CD4-positive, alpha-beta T cell (primary cell): ENCODE results near the gene TSPAN15. TPM values are rescaled to one million over a fixed set of nuclear protein-coding genes. Genes with fewer than 3 reads are reported as not detected.

Experiments used
- ATAC-seq: fragments of 200-7000 bp; cut with Tn5 transposase; one replicate; pipeline ENCODE4 v1.10.0; 2022; ENCODE audit warnings: mild to moderate bottlenecking; ENCODE audit not compliant: poor library complexity
- CTCF ChIA-PET: fragments of 350-600 bp; sonication (Branson Sonifier 250); formaldehyde crosslinking; loops from one replicate; lab custom pipeline; 2021; ENCODE audit warnings: antibody characterized with exemption, inconsistent platforms; lab: Charles Lee
- POLR2A ChIA-PET: fragments of 350-600 bp; sonication (Branson Sonifier 250); formaldehyde crosslinking; loops from one replicate; lab custom pipeline; 2021; ENCODE audit warnings: antibody characterized with exemption, inconsistent platforms; lab: Charles Lee
- DNase-seq, 14 experiments: peaks; one replicate each; pipeline ENCODE4 v3.0.0-alpha.2; 2013 to 2020; ENCODE audit warnings: mixed read lengths in 2 of 14
- H3K27ac ChIP-seq, 2 donors: one replicate each; pipeline versions ENCODE4 v1.5.1 to v1.7.0; 2013; ENCODE audit warnings: low read length in 2 of 2, low read depth in 1 of 2, mild to moderate bottlenecking in 1 of 2
- H3K27me3 ChIP-seq, 2 experiments: 1 replicate in 1 of 2; 2 replicates in 1 of 2; pipeline versions ENCODE4 v1.6.1 to v1.7.0; 2013; ENCODE audit warnings: low read length in 2 of 2, control low read depth in 1 of 2, mild to moderate bottlenecking in 1 of 2, moderate library complexity in 1 of 2; ENCODE audit not compliant: insufficient read depth in 2 of 2, control insufficient read depth in 1 of 2
- H3K36me3 ChIP-seq: one replicate; pipeline ENCODE4 v1.6.1; 2013; ENCODE audit warnings: low read length, control low read depth; ENCODE audit not compliant: insufficient read depth
- H3K4me1 ChIP-seq: one replicate; pipeline ENCODE4 v1.6.1; 2013; ENCODE audit warnings: low read length, control low read depth; ENCODE audit not compliant: insufficient read depth
- H3K4me3 ChIP-seq: one replicate; pipeline ENCODE4 v1.5.1; 2013; ENCODE audit warnings: mild to moderate bottlenecking, low read length, moderate library complexity
- H3K9me3 ChIP-seq, 2 experiments: 1 replicate in 1 of 2; 2 replicates in 1 of 2; pipeline versions ENCODE4 v1.6.1 to v1.7.0; 2013; ENCODE audit warnings: low read length in 2 of 2, mild to moderate bottlenecking in 2 of 2, control low read depth in 1 of 2, moderate library complexity in 1 of 2; ENCODE audit not compliant: control insufficient read depth in 1 of 2, insufficient read depth in 1 of 2
- H3K27ac Mint-ChIP-seq: one replicate; pipeline ENCODE4 v1.8.0; 2020; ENCODE audit warnings: mixed read lengths
- H3K27me3 Mint-ChIP-seq: one replicate; pipeline ENCODE4 v1.8.0; 2021; ENCODE audit warnings: mixed read lengths
- H3K36me3 Mint-ChIP-seq: one replicate; pipeline ENCODE4 v1.8.0; 2021; ENCODE audit warnings: low read depth, mixed read lengths
- H3K4me1 Mint-ChIP-seq: one replicate; pipeline ENCODE4 v1.8.0; 2021; ENCODE audit warnings: low read depth, mixed read lengths
- H3K4me3 Mint-ChIP-seq: one replicate; pipeline ENCODE4 v1.8.0; 2020; ENCODE audit warnings: mild to moderate bottlenecking, mixed read lengths
- H3K9me3 Mint-ChIP-seq: one replicate; pipeline ENCODE4 v1.8.0; 2020; ENCODE audit warnings: mixed read lengths
- intact Hi-C, 2 experiments: fragments of 100-400 bp; cut with DNase I in 1 of 2; cut with micrococcal nuclease in 1 of 2; formaldehyde crosslinking; loops; one replicate each; pipeline versions ENCODE4 v1.15.1 to v1.9.0; 2023 to 2025; cut with DNase I, micrococcal nuclease
- total RNA-seq, 174 experiments: library from RNA in 2 of 174; stranded (reverse) in 2 of 174; gene quantifications; one replicate each; pipeline ENCODE4 v1.2.3 and lab custom pipeline; 2021 to 2026
- TF ChIP-seq, protein P1 (sequence below): fragments of 200-600 bp; IDR thresholded peaks from one replicate; pipeline ENCODE4 v1.8.0; 2022; ENCODE audit warnings: antibody characterized with exemption, mild to moderate bottlenecking

TSPAN15 gene
- total RNA-seq, 2 experiments from 2014 or later: 2.2 to 2.5 TPM

DNA sequence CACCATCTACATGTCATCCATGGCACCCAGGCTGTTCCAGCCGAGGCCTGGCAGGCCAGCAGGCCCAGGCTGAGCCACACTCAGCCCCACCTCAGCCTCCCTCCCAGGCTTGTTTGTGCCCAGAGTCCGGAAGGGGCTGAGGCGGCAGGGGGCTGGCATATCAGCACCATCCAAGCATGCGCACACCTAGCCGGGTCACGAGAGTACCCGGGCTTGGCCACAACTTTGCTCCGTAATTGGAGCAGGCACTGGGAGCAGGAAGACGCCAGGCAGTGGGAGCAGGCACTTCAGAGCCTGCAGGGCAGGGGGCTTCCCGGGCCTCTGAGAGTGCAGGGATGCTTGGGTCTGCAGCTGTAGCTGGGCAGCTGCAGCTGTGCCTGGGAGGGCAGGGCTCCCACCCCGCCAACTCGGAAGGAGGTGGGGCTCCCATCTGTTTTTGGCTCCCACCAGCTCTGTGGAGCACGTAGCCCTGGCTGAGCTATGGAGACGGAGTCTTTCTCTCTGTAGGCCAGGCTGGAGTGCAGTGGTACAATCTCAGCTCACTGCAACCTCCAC lies 15.2 kb upstream of the TSPAN15 start:
- no peaks in the 10 kb centered on the region for H3K4me1 ChIP-seq
- Mint-ChIP-seq H3K4me3 (no peak overlapping the region), H3K9me3 (no peaks in the 10 kb centered on the region), H3K27me3 (peaks cover 17% of the 10 kb centered on the region), H3K4me1 (no peaks in the 10 kb centered on the region), H3K36me3 (no peaks in the 10 kb centered on the region), H3K27ac (no peak overlapping the region)
- peaks cover 0 to 5% of the 10 kb centered on the region in 2 experiments for H3K9me3 ChIP-seq
- ChIA-PET CTCF (no interaction called here), POLR2A (no interaction called here)
- ATAC-seq: no peak
- no peak for DNase-seq
- no peak overlapping the region for H3K27ac ChIP-seq
- intact Hi-C loops: no loop called here
- H3K36me3 ChIP-seq: no peaks in the 10 kb centered on the region
- no peaks in the 10 kb centered on the region for H3K27me3 ChIP-seq
- no peak overlapping the region for H3K4me3 ChIP-seq
- TF ChIP-seq, protein P1, sequence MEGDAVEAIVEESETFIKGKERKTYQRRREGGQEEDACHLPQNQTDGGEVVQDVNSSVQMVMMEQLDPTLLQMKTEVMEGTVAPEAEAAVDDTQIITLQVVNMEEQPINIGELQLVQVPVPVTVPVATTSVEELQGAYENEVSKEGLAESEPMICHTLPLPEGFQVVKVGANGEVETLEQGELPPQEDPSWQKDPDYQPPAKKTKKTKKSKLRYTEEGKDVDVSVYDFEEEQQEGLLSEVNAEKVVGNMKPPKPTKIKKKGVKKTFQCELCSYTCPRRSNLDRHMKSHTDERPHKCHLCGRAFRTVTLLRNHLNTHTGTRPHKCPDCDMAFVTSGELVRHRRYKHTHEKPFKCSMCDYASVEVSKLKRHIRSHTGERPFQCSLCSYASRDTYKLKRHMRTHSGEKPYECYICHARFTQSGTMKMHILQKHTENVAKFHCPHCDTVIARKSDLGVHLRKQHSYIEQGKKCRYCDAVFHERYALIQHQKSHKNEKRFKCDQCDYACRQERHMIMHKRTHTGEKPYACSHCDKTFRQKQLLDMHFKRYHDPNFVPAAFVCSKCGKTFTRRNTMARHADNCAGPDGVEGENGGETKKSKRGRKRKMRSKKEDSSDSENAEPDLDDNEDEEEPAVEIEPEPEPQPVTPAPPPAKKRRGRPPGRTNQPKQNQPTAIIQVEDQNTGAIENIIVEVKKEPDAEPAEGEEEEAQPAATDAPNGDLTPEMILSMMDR: no peak

DNA sequence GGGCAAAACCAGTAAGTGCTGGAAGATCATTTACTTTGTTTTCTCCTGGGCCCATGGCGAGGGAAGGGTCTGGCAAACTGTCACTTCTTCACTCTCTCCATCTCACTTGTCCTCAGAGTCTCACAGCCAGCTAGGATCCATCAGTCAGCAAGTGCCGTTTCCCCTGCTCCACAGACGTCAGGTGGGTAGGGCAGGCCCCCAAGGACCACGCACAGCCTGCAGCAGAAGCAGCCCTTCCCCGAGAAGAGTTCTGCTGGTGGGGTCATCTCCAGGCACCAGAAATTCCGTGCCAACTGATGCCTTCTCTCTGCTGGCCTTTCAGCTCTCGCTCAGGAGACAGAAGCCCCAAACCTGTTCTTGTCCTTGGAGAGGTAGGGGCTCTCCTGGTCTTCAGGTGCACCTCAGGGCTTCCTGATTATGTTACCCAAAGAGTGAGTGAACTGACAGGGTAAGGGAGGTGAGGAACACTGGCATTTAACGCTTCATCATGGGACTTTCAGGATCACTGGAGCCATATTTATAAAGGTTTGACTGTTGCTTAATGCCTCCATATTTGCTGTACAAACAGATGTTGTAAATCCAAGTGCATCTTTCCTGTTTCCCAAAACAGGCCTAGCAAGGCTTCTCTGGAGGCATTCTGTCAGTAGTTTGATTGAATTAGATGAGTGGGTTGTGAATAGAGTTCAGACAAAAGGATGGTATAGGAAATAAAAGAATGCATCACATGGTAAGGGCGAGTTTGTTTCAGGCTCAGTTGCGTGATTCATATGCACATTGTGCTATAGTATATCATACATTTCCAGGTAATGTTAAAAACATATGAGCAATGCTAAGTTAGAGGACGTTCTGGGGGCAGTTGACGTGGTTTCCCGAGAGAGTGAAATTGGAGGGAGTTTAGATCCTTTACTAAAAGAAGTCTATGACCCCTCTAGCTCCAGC lies 13.7 kb upstream of the TSPAN15 start:
- H3K9me3 ChIP-seq: peaks cover 0 to 5% of the 10 kb centered on the region in 2 experiments
- H3K27me3 Mint-ChIP-seq: peaks cover 24% of the 10 kb centered on the region
- TF ChIP-seq, protein P1: no peak

DNA sequence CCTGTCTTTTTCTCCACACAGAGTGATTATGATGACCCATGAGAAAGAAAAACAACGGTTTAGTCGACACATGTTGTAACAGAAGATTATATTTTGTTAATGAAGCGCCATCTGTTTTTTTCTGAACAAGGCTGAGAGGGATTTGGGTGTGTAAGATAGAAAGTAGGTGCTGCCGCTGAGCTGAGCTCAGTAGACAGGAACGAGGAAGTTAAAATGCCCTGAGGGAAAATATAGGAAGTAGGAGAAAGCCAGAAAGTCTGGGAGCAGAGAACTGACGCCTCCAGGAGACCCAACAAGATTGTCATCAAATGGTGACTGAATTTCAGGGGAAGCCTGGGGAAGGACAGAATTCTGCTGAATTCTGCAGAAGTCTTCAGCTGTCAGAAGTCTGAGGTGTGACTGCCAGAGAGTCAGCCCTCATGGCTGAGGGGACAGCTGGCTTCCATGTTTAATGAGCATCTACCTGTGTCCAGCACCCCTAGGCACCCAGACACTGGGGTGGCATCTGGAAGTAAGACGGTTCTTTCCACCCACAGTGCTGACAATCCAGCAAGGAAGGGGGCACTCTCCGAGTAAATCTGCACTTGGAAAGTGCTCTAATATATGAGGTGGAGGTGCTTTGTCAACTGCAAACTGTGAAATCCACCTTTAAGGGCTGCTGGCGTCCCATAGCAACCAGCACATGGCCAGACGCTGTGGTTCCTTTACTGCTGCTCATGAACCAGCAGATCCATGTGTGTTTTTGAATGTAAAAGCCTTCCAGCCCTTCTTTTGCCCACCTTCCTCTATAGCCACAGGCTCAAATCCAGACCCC lies 12.5 kb upstream of the TSPAN15 start:
- Histone ChIP-seq H3K36me3 (no peaks in the 10 kb centered on the region), H3K27ac (no peak overlapping the region), H3K4me1 (no peaks in the 10 kb centered on the region), H3K9me3 (peaks cover 0 to 5% of the 10 kb centered on the region in 2 experiments), H3K4me3 (no peak overlapping the region), H3K27me3 (no peaks in the 10 kb centered on the region)
- CTCF ChIA-PET: no interaction called here
- POLR2A ChIA-PET: no interaction called here
- intact Hi-C loops: no loop called here
- Mint-ChIP-seq H3K4me3 (no peak overlapping the region), H3K4me1 (no peaks in the 10 kb centered on the region), H3K36me3 (no peaks in the 10 kb centered on the region), H3K27ac (no peak overlapping the region), H3K27me3 (peaks cover 24% of the 10 kb centered on the region), H3K9me3 (no peaks in the 10 kb centered on the region)
- ATAC-seq: no peak
- no peak for DNase-seq
- TF ChIP-seq, protein P1: no peak

More for the DNA sequence above, 13.7 kb upstream of the TSPAN15 start:
- Mint-ChIP-seq H3K4me1 (no peaks in the 10 kb centered on the region), H3K27ac (no peak overlapping the region), H3K9me3 (no peaks in the 10 kb centered on the region), H3K36me3 (no peaks in the 10 kb centered on the region), H3K4me3 (no peak overlapping the region)
- no peaks in the 10 kb centered on the region for H3K36me3 ChIP-seq
- intact Hi-C loops: no loop called here
- no peaks in the 10 kb centered on the region for H3K27me3 ChIP-seq
- ChIA-PET CTCF (no interaction called here), POLR2A (no interaction called here)
- H3K4me1 ChIP-seq: no peaks in the 10 kb centered on the region
- DNase-seq (no peak), ATAC-seq (no peak)
- no peak overlapping the region for H3K27ac ChIP-seq
- H3K4me3 ChIP-seq: no peak overlapping the region
